ENCODE measurements around the gene PDLIM1. TPM values are rescaled to one million over a fixed set of nuclear protein-coding genes. Genes with fewer than 3 reads are reported as not detected.

The PDLIM1 gene
- total RNA-seq, 1 experiment from 2014 or later, result 98.1 TPM

DNA sequence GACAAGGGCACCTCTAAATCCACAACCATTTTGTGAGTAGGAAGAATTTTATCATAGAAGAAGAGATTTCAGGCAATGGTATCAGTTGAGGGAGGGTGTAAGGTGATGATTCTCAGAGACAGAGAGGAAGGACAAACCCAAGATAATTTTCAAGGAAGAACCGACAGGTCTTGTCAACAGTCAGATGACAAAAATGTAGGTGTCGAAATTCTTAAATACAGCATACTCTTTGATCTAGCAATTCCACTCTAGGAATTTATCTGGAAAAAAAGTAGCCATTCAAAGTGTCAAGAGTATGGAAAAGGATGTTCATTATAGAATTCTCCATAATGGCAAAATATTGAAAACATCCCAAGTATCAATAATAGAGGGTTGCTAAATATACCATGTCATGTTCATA is 14.2 kb upstream of the PDLIM1 start:
- no peaks in the 10 kb centered on the region for H3K36me3 Mint-ChIP-seq (ENCODE audit: insufficient read depth, unreplicated experiment)
- no peak overlapping the region for H3K4me3 Mint-ChIP-seq (ENCODE audit: unreplicated experiment)
- intact Hi-C loops (cut with micrococcal nuclease), result loop anchor here (5.0 kb wide), 3 partner anchors 43 to 58 kb away; no protein-coding TSS in a partner anchor
- H3K27ac Mint-ChIP-seq (ENCODE audit: low read depth, unreplicated experiment), result no peak overlapping the region
- H3K27me3 Mint-ChIP-seq (ENCODE audit: insufficient read depth, unreplicated experiment), result peaks cover under 1% of the 10 kb centered on the region
- TF ChIP-seq, protein P1, sequence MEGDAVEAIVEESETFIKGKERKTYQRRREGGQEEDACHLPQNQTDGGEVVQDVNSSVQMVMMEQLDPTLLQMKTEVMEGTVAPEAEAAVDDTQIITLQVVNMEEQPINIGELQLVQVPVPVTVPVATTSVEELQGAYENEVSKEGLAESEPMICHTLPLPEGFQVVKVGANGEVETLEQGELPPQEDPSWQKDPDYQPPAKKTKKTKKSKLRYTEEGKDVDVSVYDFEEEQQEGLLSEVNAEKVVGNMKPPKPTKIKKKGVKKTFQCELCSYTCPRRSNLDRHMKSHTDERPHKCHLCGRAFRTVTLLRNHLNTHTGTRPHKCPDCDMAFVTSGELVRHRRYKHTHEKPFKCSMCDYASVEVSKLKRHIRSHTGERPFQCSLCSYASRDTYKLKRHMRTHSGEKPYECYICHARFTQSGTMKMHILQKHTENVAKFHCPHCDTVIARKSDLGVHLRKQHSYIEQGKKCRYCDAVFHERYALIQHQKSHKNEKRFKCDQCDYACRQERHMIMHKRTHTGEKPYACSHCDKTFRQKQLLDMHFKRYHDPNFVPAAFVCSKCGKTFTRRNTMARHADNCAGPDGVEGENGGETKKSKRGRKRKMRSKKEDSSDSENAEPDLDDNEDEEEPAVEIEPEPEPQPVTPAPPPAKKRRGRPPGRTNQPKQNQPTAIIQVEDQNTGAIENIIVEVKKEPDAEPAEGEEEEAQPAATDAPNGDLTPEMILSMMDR (IDR thresholded peaks at IDR 0.05; ENCODE audit: unreplicated experiment), result no peak
- peaks cover 21% of the 10 kb centered on the region for H3K4me1 Mint-ChIP-seq (ENCODE audit: insufficient read depth, unreplicated experiment)
- no TSS peak for BruUV-seq (replicated peaks)
- no peaks in the 10 kb centered on the region for H3K9me3 Mint-ChIP-seq (ENCODE audit: unreplicated experiment)
- ChIA-PET CTCF (no interaction called here), POLR2A (no interaction called here)
- DNase-seq (ENCODE audit: unreplicated experiment), result no peak

DNA sequence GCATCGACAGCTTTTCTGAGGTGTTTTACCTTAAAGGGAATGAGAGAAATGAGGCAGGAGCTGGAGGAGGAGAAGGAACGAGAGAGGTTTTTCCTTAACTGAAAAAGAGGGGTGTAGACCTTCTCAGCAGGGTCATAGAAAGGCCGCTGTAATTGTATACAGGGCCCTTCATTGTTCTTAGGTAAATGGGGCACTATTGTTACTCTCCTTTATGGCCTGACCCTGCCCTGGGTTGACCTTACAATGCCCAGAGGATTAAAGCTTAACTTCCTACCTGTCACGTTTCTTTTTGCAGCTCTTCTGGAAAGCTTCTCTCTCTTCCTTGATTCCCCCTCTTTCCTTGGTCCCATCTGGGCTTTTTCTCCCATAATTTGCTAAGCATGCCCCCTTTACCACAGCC is 13.7 kb upstream of the PDLIM1 start:
- H3K9me3 Mint-ChIP-seq (ENCODE audit: unreplicated experiment), result no peaks in the 10 kb centered on the region
- TF ChIP-seq, protein P1 (IDR thresholded peaks at IDR 0.05; ENCODE audit: unreplicated experiment), result no peak
- intact Hi-C loops (cut with micrococcal nuclease), result no loop called here
- ChIA-PET POLR2A (interaction anchor here (0.6 kb wide), 1 partner anchor 901 kb away, joined by 3 read pairs; no protein-coding TSS in a partner anchor), CTCF (interaction anchor here (0.5 to 0.6 kb wide), 2 partner anchors 24 to 58 kb away, joined by 3 read pairs; no protein-coding TSS in a partner anchor)
- no peaks in the 10 kb centered on the region for H3K27me3 Mint-ChIP-seq (ENCODE audit: insufficient read depth, unreplicated experiment)
- no peak overlapping the region for H3K4me3 Mint-ChIP-seq (ENCODE audit: unreplicated experiment)
- no peak overlapping the region for H3K27ac Mint-ChIP-seq (ENCODE audit: low read depth, unreplicated experiment)
- peaks cover 17% of the 10 kb centered on the region for H3K4me1 Mint-ChIP-seq (ENCODE audit: insufficient read depth, unreplicated experiment)
- DNase-seq (ENCODE audit: unreplicated experiment), result no peak
- no peaks in the 10 kb centered on the region for H3K36me3 Mint-ChIP-seq (ENCODE audit: insufficient read depth, unreplicated experiment)
- BruUV-seq (replicated peaks), result no TSS peak

DNA sequence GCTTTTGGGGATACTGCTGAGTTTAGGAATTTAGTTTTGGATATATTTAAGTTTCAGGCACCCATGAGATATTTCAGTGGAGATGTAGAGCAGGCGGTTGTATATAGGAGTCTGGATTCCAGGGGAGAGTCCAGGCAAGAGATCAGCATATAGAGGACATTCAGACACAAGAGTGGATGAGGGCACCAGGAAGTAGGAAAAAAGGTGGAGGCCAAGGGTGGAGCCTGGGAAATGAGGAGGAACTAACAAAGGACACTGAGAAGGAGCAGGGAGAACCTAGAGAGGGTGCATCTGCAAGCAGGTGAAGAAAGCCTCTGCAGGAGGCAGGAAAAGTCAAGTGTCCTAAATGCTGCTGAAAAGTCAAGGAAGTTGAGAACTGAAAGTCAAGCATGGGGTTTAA is 13.1 kb upstream of the PDLIM1 start:
- TF ChIP-seq, protein P1 (IDR thresholded peaks at IDR 0.05; ENCODE audit: unreplicated experiment), result no peak
- no TSS peak for BruUV-seq (replicated peaks)
- ChIA-PET POLR2A (interaction anchor here (0.6 kb wide), 1 partner anchor 901 kb away, joined by 3 read pairs; no protein-coding TSS in a partner anchor), CTCF (interaction anchor here (0.6 kb wide), 1 partner anchor 25 kb away, joined by 3 read pairs; no protein-coding TSS in a partner anchor)
- Mint-ChIP-seq H3K9me3 (ENCODE audit: unreplicated experiment) (no peaks in the 10 kb centered on the region), H3K36me3 (ENCODE audit: insufficient read depth, unreplicated experiment) (no peaks in the 10 kb centered on the region), H3K4me3 (ENCODE audit: unreplicated experiment) (no peak overlapping the region), H3K27me3 (ENCODE audit: insufficient read depth, unreplicated experiment) (no peaks in the 10 kb centered on the region), H3K27ac (ENCODE audit: low read depth, unreplicated experiment) (no peak overlapping the region), H3K4me1 (ENCODE audit: insufficient read depth, unreplicated experiment) (peaks cover 12% of the 10 kb centered on the region)
- no peak for DNase-seq (ENCODE audit: unreplicated experiment)
- intact Hi-C loops (cut with micrococcal nuclease), result no loop called here

DNA sequence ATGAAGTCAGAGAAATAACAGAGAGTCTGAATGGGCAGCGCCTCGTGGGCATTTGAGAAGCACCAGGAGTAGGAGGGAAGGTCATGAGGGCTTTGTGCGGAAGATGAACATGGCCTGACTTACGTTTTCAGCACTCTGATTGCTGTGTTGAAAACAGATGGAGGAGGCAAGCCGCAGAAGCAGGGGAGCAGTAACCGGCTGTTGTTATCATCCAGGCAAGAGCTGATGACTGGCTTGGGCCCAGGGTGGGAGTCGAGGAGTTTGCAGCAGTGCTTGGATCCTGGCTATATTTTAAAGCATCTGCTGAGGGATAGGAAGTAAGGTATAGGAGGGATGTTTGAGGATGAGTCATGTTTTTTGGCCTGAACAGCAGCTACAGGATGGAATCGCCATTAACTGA is 12.7 kb upstream of the PDLIM1 start:
- ChIA-PET POLR2A (no interaction called here), CTCF (interaction anchor here (0.7 kb wide), 1 partner anchor 56 kb away, joined by 3 read pairs; no protein-coding TSS in a partner anchor)
- peaks cover 8% of the 10 kb centered on the region for H3K4me1 Mint-ChIP-seq (ENCODE audit: insufficient read depth, unreplicated experiment)
- H3K9me3 Mint-ChIP-seq (ENCODE audit: unreplicated experiment), result no peaks in the 10 kb centered on the region
- intact Hi-C loops (cut with micrococcal nuclease), result no loop called here
- no peak overlapping the region for H3K4me3 Mint-ChIP-seq (ENCODE audit: unreplicated experiment)
- no peak overlapping the region for H3K27ac Mint-ChIP-seq (ENCODE audit: low read depth, unreplicated experiment)
- TF ChIP-seq, protein P1 (IDR thresholded peaks at IDR 0.05; ENCODE audit: unreplicated experiment), result no peak
- H3K36me3 Mint-ChIP-seq (ENCODE audit: insufficient read depth, unreplicated experiment), result no peaks in the 10 kb centered on the region
- peak; percentile 23 for DNase-seq (ENCODE audit: unreplicated experiment)
- no peaks in the 10 kb centered on the region for H3K27me3 Mint-ChIP-seq (ENCODE audit: insufficient read depth, unreplicated experiment)
- BruUV-seq (replicated peaks), result no TSS peak

Data from MCF 10A (cell line).